HuH-7 (cell line): ENCODE results near the gene RAB11FIP5.
"Not testable (repeated sequence)": the region's sequence is repeated elsewhere in the genome, so short reads cannot be mapped to it uniquely, and the experiment has no call there.

Source experiments
- DNase-seq: peaks from one replicate; pipeline ENCODE4 v3.0.0; 2011; ENCODE audit warnings: low spot score

The RAB11FIP5 gene

GRCh38 chr2:73112913-73113854, at the start of gene RAB11FIP5:
RAB11FIP5 (minus strand) TSS chr2:73112948; CDS start chr2:73112777, 171 bp downstream.
- peak; percentile 87 for DNase-seq

GRCh38 chr2:73156539-73157124, 43.9 kb upstream of the RAB11FIP5 start:
- peak; percentile 80 for DNase-seq

- no peak for DNase-seq
Measured at GRCh38 chr2:73142937-73143336, 30.2 kb upstream of the RAB11FIP5 start.

GRCh38 chr2:73141896-73142295, 29.1 kb upstream of the RAB11FIP5 start:
- DNase-seq, result no peak

- no peak for DNase-seq
Measured at GRCh38 chr2:73135236-73135635, 22.5 kb upstream of the RAB11FIP5 start.

- DNase-seq, result no peak
Measured at GRCh38 chr2:73134471-73134870, 21.7 kb upstream of the RAB11FIP5 start.

GRCh38 chr2:73133566-73134197, 20.9 kb upstream of the RAB11FIP5 start:
- no peak for DNase-seq

- DNase-seq, result no peak
Measured at GRCh38 chr2:73131807-73132206, 19.1 kb upstream of the RAB11FIP5 start.

GRCh38 chr2:73130790-73131189, 18.0 kb upstream of the RAB11FIP5 start:
- no peak for DNase-seq

GRCh38 chr2:73128841-73129535, 16.2 kb upstream of the RAB11FIP5 start:
- DNase-seq, result no peak

- DNase-seq, result no peak
Measured at GRCh38 chr2:73122536-73122935, 9.8 kb upstream of the RAB11FIP5 start.

- not testable (repeated sequence) for DNase-seq
Measured at GRCh38 chr2:73119611-73120239, 7.0 kb upstream of the RAB11FIP5 start.

- no peak for DNase-seq
Measured at GRCh38 chr2:73117441-73117840, 4.7 kb upstream of the RAB11FIP5 start.

- DNase-seq, result no peak
Measured at GRCh38 chr2:73116182-73116960, 3.6 kb upstream of the RAB11FIP5 start.

GRCh38 chr2:73114273-73114867, 1.6 kb upstream of the RAB11FIP5 start:
- no peak for DNase-seq

GRCh38 chr2:73112026-73112912, 479 bp downstream of the RAB11FIP5 start:
- peak; percentile 45 for DNase-seq

GRCh38 chr2:73111073-73112025, 1.4 kb downstream of the RAB11FIP5 start:
- peak; percentile 45 for DNase-seq
